HFFc6 (cell line): Measurements from ENCODE around the gene PLEKHM2. TPM values are rescaled to one million over a fixed set of nuclear protein-coding genes. Genes with fewer than 3 reads are reported as not detected.

Experiments
- DNase-seq: peaks from one replicate; pipeline ENCODE4 v3.0.0-alpha.2; 2018
- H3K27ac Mint-ChIP-seq: 2 replicates; pipeline ENCODE4 v1.8.0; 2020; ENCODE audit warnings: mild to moderate bottlenecking, mixed read lengths
- H3K27me3 Mint-ChIP-seq: 2 replicates; pipeline ENCODE4 v1.8.0; 2021; ENCODE audit warnings: mild to moderate bottlenecking, moderate library complexity, mixed read lengths; ENCODE audit not compliant: insufficient read depth
- H3K36me3 Mint-ChIP-seq: 2 replicates; pipeline ENCODE4 v1.8.0; 2021; ENCODE audit warnings: low read depth, mixed read lengths
- H3K4me1 Mint-ChIP-seq: 2 replicates; pipeline ENCODE4 v1.8.0; 2020; ENCODE audit warnings: low read depth, mixed read lengths
- H3K4me3 Mint-ChIP-seq: 2 replicates; pipeline ENCODE4 v1.8.0; 2020; ENCODE audit warnings: mild to moderate bottlenecking, moderate library complexity, mixed read lengths
- H3K9me3 Mint-ChIP-seq: 2 replicates; pipeline ENCODE4 v1.8.0; 2020; ENCODE audit warnings: mild to moderate bottlenecking, mixed read lengths
- total RNA-seq, 6 experiments: library from RNA; stranded (reverse); fragmentation: NEBNext Ultra II Directional; extraction: Animal tissue kit (Norgen Biotek cat#: 25700); gene quantifications; 2 replicates in 1 of 6; 3 replicates in 5 of 6; pipeline ENCODE4 v1.2.3, GENCODE V29; 2021
- TF ChIP-seq, protein P1 (sequence below): fragments of 200-600 bp; sonication (generic); IDR thresholded peaks from 2 replicates; pipeline ENCODE4 v1.5.0; 2021; ENCODE audit warnings: antibody characterized with exemption, mild to moderate bottlenecking

Gene PLEKHM2
- total RNA-seq, 6 experiments from 2014 or later: 61.5 to 70.5 (median 66.0) TPM

DNA sequence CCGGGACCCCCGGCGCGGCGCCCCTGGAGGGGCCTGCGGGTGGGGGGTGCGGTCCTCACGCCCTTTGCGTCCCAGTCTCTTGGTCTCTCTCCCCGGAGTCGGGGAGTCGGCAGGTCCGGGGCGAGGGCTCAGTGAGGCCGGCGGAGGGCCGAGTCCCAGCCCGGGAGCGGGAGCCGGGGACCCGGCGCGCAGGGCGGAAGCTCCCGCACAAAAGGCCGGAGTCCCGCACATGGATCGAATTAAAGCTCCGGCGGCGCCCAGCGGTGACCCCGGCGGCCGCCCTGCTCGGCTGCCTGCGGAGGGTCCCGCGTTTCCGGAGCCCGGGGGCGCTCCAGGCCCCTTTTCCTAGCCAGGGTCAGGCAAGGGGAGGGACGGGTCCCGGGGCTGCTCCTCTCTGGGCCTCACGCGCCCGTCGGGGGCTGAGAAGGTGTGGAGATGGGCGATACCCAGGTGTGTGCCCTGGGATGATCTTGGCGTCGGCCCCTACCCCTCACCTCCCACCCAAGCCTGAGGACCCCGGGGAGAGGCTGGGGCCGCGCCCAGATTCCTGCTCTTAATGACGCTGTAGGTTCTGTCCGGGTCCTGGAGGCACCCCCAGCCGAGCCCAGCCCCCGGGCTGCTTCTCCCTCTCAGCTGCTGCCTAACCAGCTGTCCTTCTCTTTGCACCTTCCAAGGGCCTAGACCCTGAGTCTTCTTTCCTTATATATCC, 75.0 kb downstream of the PLEKHM2 start:
- Mint-ChIP-seq H3K27ac (peak overlapping the region; percentile 96), H3K9me3 (no peaks in the 10 kb centered on the region), H3K4me1 (peaks cover 52% of the 10 kb centered on the region), H3K36me3 (peaks cover 2% of the 10 kb centered on the region; the same call in 1 of the 2 replicates), H3K4me3 (peak overlapping the region; percentile 91), H3K27me3 (no peaks in the 10 kb centered on the region; the same call in 1 of the 2 replicates)
- TF ChIP-seq, protein P1, sequence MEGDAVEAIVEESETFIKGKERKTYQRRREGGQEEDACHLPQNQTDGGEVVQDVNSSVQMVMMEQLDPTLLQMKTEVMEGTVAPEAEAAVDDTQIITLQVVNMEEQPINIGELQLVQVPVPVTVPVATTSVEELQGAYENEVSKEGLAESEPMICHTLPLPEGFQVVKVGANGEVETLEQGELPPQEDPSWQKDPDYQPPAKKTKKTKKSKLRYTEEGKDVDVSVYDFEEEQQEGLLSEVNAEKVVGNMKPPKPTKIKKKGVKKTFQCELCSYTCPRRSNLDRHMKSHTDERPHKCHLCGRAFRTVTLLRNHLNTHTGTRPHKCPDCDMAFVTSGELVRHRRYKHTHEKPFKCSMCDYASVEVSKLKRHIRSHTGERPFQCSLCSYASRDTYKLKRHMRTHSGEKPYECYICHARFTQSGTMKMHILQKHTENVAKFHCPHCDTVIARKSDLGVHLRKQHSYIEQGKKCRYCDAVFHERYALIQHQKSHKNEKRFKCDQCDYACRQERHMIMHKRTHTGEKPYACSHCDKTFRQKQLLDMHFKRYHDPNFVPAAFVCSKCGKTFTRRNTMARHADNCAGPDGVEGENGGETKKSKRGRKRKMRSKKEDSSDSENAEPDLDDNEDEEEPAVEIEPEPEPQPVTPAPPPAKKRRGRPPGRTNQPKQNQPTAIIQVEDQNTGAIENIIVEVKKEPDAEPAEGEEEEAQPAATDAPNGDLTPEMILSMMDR: no peak; the same call in 1 of the 2 replicates
- no peak for DNase-seq

DNA sequence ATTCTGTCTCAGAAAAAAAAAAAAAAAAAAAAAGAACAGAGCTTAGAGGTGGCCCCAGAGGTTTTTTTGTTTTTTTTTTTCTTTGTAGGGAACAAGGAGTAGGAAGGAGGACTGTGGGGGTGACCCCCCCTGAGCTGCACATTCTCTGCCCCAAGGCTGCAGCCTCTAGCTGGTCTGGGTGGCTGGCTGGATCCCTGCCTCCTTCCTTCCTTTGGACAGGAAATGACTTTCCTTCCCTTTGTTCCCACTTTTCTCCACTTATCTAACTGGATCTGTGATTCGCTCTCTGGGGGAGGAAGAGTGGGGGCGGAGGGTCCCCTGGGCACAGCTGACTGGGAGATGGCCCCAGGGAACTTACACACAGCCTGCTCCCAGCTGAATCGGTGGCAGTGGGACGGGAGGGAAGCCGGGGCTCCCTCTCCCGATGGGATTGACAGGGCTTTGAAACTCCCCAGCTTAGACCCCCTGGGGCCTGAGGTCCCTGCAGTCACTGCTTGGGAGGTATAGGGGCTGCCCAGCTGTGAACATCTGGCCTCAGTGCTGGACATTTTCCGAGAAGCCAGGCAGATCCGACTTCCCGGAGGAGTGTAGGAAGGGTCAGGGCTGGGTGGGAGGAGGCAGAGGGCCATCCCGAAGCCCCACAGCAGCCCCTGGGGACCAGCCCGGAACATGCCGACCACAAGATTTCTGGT, 76.5 kb downstream of the PLEKHM2 start:
- peaks cover 1% of the 10 kb centered on the region; the same call in 1 of the 2 replicates for H3K27me3 Mint-ChIP-seq
- peak overlapping the region; percentile 96 for H3K27ac Mint-ChIP-seq
- TF ChIP-seq, protein P1: no peak

DNA sequence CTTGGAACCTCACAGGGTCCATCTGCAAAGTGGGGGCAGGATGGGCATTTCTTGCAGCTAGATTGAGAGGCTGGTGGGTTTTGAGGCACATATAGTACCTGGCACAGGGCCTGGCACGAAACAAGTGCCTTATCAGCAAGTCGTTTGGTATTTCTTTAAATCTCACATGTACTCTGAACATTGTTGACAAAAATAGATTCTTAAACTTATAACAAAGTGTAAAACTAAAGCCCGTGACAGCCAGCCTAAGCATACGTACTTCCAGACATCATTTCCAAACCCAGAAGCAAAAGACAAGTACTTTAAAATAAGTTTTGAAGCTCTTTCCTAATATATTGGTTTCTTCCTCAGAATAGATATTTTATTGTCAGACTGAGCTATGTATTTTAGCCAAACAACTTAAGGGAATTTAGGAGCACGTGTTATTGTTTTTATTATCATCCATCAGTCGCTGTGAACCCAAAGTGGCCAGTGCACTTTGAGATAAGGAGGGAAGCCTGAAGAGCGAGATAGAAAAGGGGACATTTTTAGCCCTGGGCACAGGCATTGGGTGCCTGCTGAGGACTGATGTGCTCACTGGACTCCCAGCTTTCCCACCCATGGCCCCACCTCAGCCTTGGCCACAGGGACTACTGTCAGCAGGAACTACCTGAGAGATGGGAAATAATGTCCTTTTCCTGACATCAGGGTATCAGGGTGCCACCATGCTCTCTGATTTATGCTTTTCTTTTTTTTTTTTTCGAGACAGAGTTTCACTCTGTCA, 77.4 kb downstream of the PLEKHM2 start:
- Mint-ChIP-seq H3K36me3 (peaks cover 16% of the 10 kb centered on the region; the same call in 1 of the 2 replicates), H3K27me3 (peaks cover 1% of the 10 kb centered on the region; the same call in 1 of the 2 replicates), H3K4me3 (peak overlapping the region; percentile 91), H3K4me1 (peaks cover 53% of the 10 kb centered on the region), H3K9me3 (no peaks in the 10 kb centered on the region), H3K27ac (peak overlapping the region; percentile 96)
- DNase-seq: no peak
- TF ChIP-seq, protein P1: no peak

More for the DNA sequence above, 76.5 kb downstream of the PLEKHM2 start:
- Mint-ChIP-seq H3K4me3 (peak overlapping the region; percentile 91), H3K9me3 (no peaks in the 10 kb centered on the region), H3K4me1 (peaks cover 57% of the 10 kb centered on the region), H3K36me3 (peaks cover 13% of the 10 kb centered on the region; the same call in 1 of the 2 replicates)
- DNase-seq: peak; percentile 79

DNA sequence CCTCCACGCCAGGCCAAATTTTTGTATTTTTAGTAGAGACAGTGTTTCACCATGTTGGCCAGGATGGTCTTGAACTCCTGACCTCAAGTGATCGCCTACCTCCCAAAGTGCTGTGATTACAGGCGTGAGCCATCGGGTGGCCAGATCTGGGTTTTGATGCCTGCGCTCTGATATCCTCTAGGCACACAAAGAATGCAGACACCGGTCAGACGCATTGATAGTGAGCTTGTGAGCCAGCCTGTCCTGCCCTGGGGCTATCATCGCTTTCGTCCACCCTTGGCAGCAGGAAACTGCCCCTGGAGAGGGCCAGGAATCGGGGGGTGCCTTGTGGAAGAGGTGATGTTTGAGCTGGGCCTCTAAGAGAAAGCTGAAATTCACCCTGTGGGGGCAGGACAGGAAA, 78.4 kb downstream of the PLEKHM2 start:
- Mint-ChIP-seq H3K4me3 (no peak overlapping the region), H3K27me3 (peaks cover 1% of the 10 kb centered on the region; the same call in 1 of the 2 replicates), H3K4me1 (peaks cover 48% of the 10 kb centered on the region), H3K36me3 (peaks cover 16% of the 10 kb centered on the region; the same call in 1 of the 2 replicates), H3K9me3 (no peaks in the 10 kb centered on the region), H3K27ac (peak overlapping the region; percentile 14; the same call in 1 of the 2 replicates)
- TF ChIP-seq, protein P1: no peak
- DNase-seq: no peak

DNA sequence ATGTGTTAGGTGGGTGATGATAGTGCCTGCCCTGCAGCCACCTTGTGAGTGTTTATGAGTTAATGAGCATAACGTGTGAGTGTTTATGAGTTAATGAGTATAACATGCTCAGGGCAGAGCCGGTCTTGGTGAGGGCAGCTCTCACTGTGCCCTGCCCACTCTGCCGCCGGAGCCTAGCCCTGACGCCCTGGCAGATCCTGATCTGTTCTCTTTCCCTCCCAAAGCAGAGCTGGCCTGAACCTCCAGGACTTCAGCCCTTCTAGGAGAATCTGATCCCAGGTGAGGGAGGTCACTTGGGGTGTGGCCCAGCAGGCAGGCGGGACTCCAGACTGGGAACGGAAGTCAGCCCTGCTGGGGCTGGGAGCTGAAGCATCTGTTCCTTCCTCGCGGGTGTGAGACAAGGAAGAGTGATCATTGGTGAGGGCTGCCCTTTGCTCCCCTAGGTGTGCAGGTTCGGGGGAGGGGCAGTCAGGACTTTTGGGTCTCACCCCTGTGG, 80.2 kb downstream of the PLEKHM2 start:
- Mint-ChIP-seq H3K4me3 (no peak overlapping the region), H3K4me1 (peaks cover 47% of the 10 kb centered on the region), H3K27me3 (peaks cover 1% of the 10 kb centered on the region; the same call in 1 of the 2 replicates), H3K27ac (peak overlapping the region; percentile 36), H3K36me3 (peaks cover 20% of the 10 kb centered on the region), H3K9me3 (no peaks in the 10 kb centered on the region)
- TF ChIP-seq, protein P1: no peak
- no peak for DNase-seq
